Measurements from ENCODE around the gene ANGPT4.

ANGPT4 gene

GRCh38 chr20:940926-941325, 24.8 kb upstream of the ANGPT4 start:
- TF ChIP-seq CTCF (IDR thresholded peaks at IDR 0.05; ENCODE audit: low read depth, low read length), result no peak
- DNase-seq (ENCODE audit: extremely low read depth, low read depth), result no peak

- DNase-seq (ENCODE audit: extremely low read depth, low read depth), result no peak
- no peak for TF ChIP-seq CTCF (IDR thresholded peaks at IDR 0.05; ENCODE audit: low read depth, low read length)
These were observed 23.5 kb upstream of the ANGPT4 start for GRCh38 chr20:939606-940005.

- TF ChIP-seq CTCF (IDR thresholded peaks at IDR 0.05; ENCODE audit: low read depth, low read length), result no peak
- DNase-seq (ENCODE audit: extremely low read depth, low read depth), result no peak
These were observed 18.2 kb upstream of the ANGPT4 start for GRCh38 chr20:934186-934840.

- DNase-seq (ENCODE audit: extremely low read depth, low read depth), result no peak
- no peak for TF ChIP-seq CTCF (IDR thresholded peaks at IDR 0.05; ENCODE audit: low read depth, low read length)
These were observed 16.9 kb upstream of the ANGPT4 start for GRCh38 chr20:933029-933428.

DNA sequence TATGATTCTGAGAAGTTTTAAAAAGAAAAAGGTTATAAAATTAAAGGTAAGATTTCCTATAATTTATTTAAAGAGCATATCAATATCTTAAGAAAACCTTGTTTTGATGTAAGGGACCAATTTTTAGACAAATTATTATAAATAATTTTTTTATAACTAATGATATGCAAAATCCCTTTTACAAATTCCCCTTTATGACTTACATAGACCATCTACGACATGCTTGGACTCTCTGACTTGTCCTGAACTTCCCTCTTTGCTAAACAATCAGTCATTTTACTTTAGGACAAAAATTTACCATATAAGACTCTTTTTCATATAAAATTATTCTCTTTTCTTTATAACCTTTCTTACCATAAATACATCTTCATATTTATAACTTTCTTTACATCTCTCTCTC, 15.3 kb upstream of the ANGPT4 start:
- no peak for DNase-seq (ENCODE audit: extremely low read depth, low read depth)
- no peak for TF ChIP-seq CTCF (IDR thresholded peaks at IDR 0.05; ENCODE audit: low read depth, low read length)

- no peak for DNase-seq (ENCODE audit: extremely low read depth, low read depth)
- TF ChIP-seq CTCF (IDR thresholded peaks at IDR 0.05; ENCODE audit: low read depth, low read length), result no peak
These were observed 10.5 kb upstream of the ANGPT4 start for GRCh38 chr20:926670-927069.

GRCh38 chr20:925516-925915, 9.4 kb upstream of the ANGPT4 start:
- TF ChIP-seq CTCF (IDR thresholded peaks at IDR 0.05; ENCODE audit: low read depth, low read length), result no peak
- no peak for DNase-seq (ENCODE audit: extremely low read depth, low read depth)
